K562 (cell line): ENCODE results near the gene SOAT2. TPM values are rescaled to one million over a fixed set of nuclear protein-coding genes. Genes with fewer than 3 reads are reported as not detected.

Experiments
- ARID1B ChIP-seq: fragments of 450-650 bp; IDR thresholded peaks from 2 replicates; pipeline ENCODE4 v1.6.1; 2016; ENCODE audit warnings: antibody characterized with exemption, mild to moderate bottlenecking, inconsistent platforms
- ARID2 ChIP-seq: fragments of 450-650 bp; IDR thresholded peaks from 2 replicates; pipeline ENCODE4 v1.6.1; 2017; ENCODE audit warnings: antibody characterized with exemption, mild to moderate bottlenecking
- CEBPG ChIP-seq, 3 experiments: fragments of 200-800 bp in 1 of 3; sonication (Bioruptor generic) in 1 of 3; sonication (generic) in 1 of 3; formaldehyde crosslinking in 1 of 3; IDR thresholded peaks in 2 of 3; conservative IDR thresholded peaks in 1 of 3; 2 replicates each; pipeline versions ENCODE4 v1.6.1 to v1.8.0; 2016 to 2022; ENCODE audit warnings: missing compliant biosample characterization in 2 of 3, missing genetic modification characterization in 2 of 3, mild to moderate bottlenecking in 1 of 3, missing genetic modification reagents in 1 of 3
- DDX20 ChIP-seq: fragments of 450-650 bp; IDR thresholded peaks from 2 replicates; pipeline ENCODE4 v1.6.1; 2016; ENCODE audit warnings: missing genetic modification characterization, low read depth, mild to moderate bottlenecking, missing compliant biosample characterization, moderate library complexity
- NFYB ChIP-seq: IDR thresholded peaks from 2 replicates; pipeline ENCODE4 v1.6.1; 2011; ENCODE audit warnings: mild to moderate bottlenecking, moderate library complexity; ENCODE audit not compliant: insufficient read length; ENCODE audit errors: extremely low read depth
- NR1H2 ChIP-seq: sonication (generic); formaldehyde crosslinking; IDR thresholded peaks from 2 replicates; pipeline ENCODE4 v1.4.0; 2020; ENCODE audit warnings: mild to moderate bottlenecking, missing genetic modification reagents
- PHF8 ChIP-seq: fragments of 200-600 bp; sonication (generic); IDR thresholded peaks from 2 replicates; pipeline ENCODE4 v1.6.1; 2012; ENCODE audit warnings: mixed run types, mild to moderate bottlenecking, inconsistent platforms, low read length, moderate library complexity, borderline replicate concordance
- SAFB2 ChIP-seq: fragments of 200-400 bp; formaldehyde crosslinking; IDR thresholded peaks from 2 replicates; pipeline ENCODE4 v1.6.1; 2018; ENCODE audit warnings: borderline replicate concordance, low read length, low read depth, moderate library complexity; ENCODE audit not compliant: severe bottlenecking
- SNIP1 ChIP-seq: fragments of 450-650 bp; IDR thresholded peaks from 2 replicates; pipeline ENCODE4 v1.7.1; 2017; ENCODE audit warnings: low read depth, mild to moderate bottlenecking
- ZNF431 ChIP-seq: sonication (generic); formaldehyde crosslinking; IDR thresholded peaks from 2 replicates; pipeline ENCODE4 v1.8.0; 2022; ENCODE audit warnings: mild to moderate bottlenecking, missing genetic modification reagents
- polyA plus RNA-seq, 8 experiments: library from polyadenylated mRNA; depleted of rRNA in 4 of 8; stranded (reverse) in 5 of 8; unstranded in 3 of 8; fragments of >200 nt; fragmentation: Nextera tagmentation in 2 of 8; fragmentation: Illumina TruSeq in 1 of 8; extraction: Ambion mirVana in 2 of 8; extraction: Trizol in 1 of 8; gene quantifications; 2 replicates each; pipeline versions ENCODE4 v1.2.1 to v1.2.3, GENCODE V29; 2011 to 2014; ENCODE audit warnings: inconsistent platforms in 1 of 8, missing spikeins in 1 of 8
- total RNA-seq, 7 experiments: library from RNA; depleted of rRNA in 6 of 7; stranded (reverse); fragments of >200 nt in 6 of 7; fragmentation: Illumina TruSeq in 2 of 7; extraction: Trizol in 2 of 7; gene quantifications; 2 replicates each; pipeline versions ENCODE4 v1.2.1 to v1.2.3, GENCODE V29; 2011 to 2021; ENCODE audit warnings: low replicate concordance in 1 of 7
- TF ChIP-seq, protein P1 (sequence below), 2 experiments: fragments of 450-650 bp; conservative IDR thresholded peaks; 2 replicates each; pipeline ENCODE4 v1.6.1; 2017; ENCODE audit warnings: mild to moderate bottlenecking in 2 of 2, moderate library complexity in 2 of 2
- TF ChIP-seq, protein P2 (sequence below): fragments of 150-350 bp; IDR thresholded peaks from 2 replicates; pipeline ENCODE4 v1.6.1; 2014; ENCODE audit warnings: low read depth, mild to moderate bottlenecking, low read length, borderline replicate concordance
- TF ChIP-seq, protein P3 (sequence below), 2 experiments: IDR thresholded peaks; 2 replicates each; pipeline ENCODE4 v1.6.1; 2011; ENCODE audit warnings: borderline replicate concordance in 1 of 2, control low read depth in 1 of 2, low read depth in 1 of 2, low read length in 1 of 2, mild to moderate bottlenecking in 1 of 2, mixed read lengths in 1 of 2, moderate library complexity in 1 of 2; ENCODE audit not compliant: insufficient read depth in 1 of 2, insufficient read length in 1 of 2, poor library complexity in 1 of 2, severe bottlenecking in 1 of 2; ENCODE audit errors: extremely low read depth in 1 of 2
- TF ChIP-seq, protein P4 (sequence below): fragments of 250-450 bp; sonication (Bioruptor Pico); IDR thresholded peaks from 2 replicates; pipeline ENCODE4 v1.8.0; 2021; ENCODE audit warnings: moderate library complexity, mild to moderate bottlenecking, inconsistent platforms
- TF ChIP-seq, protein P5 (sequence below), 3 experiments: fragments of 200-800 bp in 1 of 3; sonication (Bioruptor generic) in 1 of 3; sonication (generic) in 1 of 3; formaldehyde crosslinking in 1 of 3; IDR thresholded peaks; 2 replicates each; pipeline versions ENCODE4 v1.6.1 to v1.8.0; 2016 to 2022; ENCODE audit warnings: mild to moderate bottlenecking in 2 of 3, missing compliant biosample characterization in 2 of 3, missing genetic modification characterization in 2 of 3, missing genetic modification reagents in 1 of 3

SOAT2 gene
- total and polyA plus RNA-seq, 9 of the 15 experiments (the other 6 are each of a cell fraction or from before 2014, with no cell fraction given): 0.04 TPM; not detected in 8

DNA sequence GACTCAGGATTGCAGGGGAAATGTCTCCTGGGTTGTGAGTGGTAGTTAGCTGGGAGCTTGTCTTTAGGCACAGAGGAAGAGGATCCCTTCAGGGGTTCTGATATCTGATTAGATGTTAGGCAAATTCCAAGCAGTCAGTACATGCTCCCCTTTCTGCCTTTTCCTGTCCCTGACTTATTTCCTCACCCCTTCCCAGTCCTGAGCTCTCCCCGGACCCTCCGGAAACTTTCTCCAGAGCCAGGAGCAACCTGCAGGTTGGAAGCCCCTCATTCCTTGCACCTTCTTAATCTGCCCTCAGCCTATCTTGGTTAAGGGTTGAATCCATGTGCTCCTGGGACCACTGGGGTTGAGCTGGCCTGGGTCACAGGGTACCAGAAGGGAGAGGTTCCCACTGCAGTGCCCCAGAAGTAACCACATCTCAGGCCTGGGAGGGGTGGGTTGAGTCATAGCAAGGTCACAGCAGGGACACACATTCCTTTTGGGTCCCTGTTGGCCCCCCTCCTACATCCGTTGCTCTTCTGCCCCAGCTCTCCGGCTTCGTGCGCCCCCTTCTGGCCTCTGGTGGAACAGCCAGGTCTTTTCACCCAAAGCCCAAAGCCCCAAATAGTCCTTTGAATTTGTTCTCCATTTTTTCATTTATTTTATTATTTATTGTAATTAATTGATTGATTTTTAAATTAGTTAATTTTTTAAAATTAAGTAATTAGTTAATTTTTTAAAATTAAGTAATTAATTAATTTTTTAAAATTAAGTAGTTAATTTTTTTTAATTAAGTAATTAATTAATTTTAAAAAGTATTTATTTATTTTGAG, 4.0 kb upstream of the SOAT2 start (continued):
- TF ChIP-seq, protein P1, sequence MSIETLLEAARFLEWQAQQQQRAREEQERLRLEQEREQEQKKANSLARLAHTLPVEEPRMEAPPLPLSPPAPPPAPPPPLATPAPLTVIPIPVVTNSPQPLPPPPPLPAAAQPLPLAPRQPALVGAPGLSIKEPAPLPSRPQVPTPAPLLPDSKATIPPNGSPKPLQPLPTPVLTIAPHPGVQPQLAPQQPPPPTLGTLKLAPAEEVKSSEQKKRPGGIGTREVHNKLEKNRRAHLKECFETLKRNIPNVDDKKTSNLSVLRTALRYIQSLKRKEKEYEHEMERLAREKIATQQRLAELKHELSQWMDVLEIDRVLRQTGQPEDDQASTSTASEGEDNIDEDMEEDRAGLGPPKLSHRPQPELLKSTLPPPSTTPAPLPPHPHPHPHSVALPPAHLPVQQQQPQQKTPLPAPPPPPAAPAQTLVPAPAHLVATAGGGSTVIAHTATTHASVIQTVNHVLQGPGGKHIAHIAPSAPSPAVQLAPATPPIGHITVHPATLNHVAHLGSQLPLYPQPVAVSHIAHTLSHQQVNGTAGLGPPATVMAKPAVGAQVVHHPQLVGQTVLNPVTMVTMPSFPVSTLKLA (conservative IDR thresholded peaks at IDR 0.05): 0 out of 4 replicates have a peak, but pooled peaks of 1 of the 2 experiments have one; percentile 41
- TF ChIP-seq, protein P2, sequence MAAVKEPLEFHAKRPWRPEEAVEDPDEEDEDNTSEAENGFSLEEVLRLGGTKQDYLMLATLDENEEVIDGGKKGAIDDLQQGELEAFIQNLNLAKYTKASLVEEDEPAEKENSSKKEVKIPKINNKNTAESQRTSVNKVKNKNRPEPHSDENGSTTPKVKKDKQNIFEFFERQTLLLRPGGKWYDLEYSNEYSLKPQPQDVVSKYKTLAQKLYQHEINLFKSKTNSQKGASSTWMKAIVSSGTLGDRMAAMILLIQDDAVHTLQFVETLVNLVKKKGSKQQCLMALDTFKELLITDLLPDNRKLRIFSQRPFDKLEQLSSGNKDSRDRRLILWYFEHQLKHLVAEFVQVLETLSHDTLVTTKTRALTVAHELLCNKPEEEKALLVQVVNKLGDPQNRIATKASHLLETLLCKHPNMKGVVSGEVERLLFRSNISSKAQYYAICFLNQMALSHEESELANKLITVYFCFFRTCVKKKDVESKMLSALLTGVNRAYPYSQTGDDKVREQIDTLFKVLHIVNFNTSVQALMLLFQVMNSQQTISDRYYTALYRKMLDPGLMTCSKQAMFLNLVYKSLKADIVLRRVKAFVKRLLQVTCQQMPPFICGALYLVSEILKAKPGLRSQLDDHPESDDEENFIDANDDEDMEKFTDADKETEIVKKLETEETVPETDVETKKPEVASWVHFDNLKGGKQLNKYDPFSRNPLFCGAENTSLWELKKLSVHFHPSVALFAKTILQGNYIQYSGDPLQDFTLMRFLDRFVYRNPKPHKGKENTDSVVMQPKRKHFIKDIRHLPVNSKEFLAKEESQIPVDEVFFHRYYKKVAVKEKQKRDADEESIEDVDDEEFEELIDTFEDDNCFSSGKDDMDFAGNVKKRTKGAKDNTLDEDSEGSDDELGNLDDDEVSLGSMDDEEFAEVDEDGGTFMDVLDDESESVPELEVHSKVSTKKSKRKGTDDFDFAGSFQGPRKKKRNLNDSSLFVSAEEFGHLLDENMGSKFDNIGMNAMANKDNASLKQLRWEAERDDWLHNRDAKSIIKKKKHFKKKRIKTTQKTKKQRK: no peak
- TF ChIP-seq DDX20 (tag) (no peak), ARID2 (peak; percentile 79; the same call in 1 of the 2 replicates), NFYB (no peak), ZNF431 (CRISPR knock-in tag) (no peak), SNIP1 (no peak), ARID1B (peak; percentile 69), CEBPG (CRISPR knock-in tag; IDR thresholded peaks at IDR 0.05) (no peak), CEBPG (tag; conservative IDR thresholded peaks at IDR 0.05 in 1 of 2, IDR thresholded peaks at IDR 0.05 in 1 of 2) (no peak), NR1H2 (CRISPR knock-in tag) (no peak), SAFB2 (no peak), PHF8 (no peak)
- TF ChIP-seq, protein P3, sequence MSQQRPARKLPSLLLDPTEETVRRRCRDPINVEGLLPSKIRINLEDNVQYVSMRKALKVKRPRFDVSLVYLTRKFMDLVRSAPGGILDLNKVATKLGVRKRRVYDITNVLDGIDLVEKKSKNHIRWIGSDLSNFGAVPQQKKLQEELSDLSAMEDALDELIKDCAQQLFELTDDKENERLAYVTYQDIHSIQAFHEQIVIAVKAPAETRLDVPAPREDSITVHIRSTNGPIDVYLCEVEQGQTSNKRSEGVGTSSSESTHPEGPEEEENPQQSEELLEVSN (IDR thresholded peaks at IDR 0.05; ENCODE audit: borderline replicate concordance in 1 of 2, extremely low read depth in 1 of 2, insufficient read depth in 1 of 2, insufficient read length in 1 of 2, low read depth in 1 of 2, low read length in 1 of 2, poor library complexity in 1 of 2, severe bottlenecking in 1 of 2): no peak
- TF ChIP-seq, protein P4, sequence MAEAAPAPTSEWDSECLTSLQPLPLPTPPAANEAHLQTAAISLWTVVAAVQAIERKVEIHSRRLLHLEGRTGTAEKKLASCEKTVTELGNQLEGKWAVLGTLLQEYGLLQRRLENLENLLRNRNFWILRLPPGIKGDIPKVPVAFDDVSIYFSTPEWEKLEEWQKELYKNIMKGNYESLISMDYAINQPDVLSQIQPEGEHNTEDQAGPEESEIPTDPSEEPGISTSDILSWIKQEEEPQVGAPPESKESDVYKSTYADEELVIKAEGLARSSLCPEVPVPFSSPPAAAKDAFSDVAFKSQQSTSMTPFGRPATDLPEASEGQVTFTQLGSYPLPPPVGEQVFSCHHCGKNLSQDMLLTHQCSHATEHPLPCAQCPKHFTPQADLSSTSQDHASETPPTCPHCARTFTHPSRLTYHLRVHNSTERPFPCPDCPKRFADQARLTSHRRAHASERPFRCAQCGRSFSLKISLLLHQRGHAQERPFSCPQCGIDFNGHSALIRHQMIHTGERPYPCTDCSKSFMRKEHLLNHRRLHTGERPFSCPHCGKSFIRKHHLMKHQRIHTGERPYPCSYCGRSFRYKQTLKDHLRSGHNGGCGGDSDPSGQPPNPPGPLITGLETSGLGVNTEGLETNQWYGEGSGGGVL (CRISPR knock-in tag): no peak
- TF ChIP-seq, protein P5, sequence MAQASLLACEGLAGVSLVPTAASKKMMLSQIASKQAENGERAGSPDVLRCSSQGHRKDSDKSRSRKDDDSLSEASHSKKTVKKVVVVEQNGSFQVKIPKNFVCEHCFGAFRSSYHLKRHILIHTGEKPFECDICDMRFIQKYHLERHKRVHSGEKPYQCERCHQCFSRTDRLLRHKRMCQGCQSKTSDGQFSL (CRISPR knock-in tag; IDR thresholded peaks at IDR 0.05): no peak
- TF ChIP-seq, protein P5 (tag; IDR thresholded peaks at IDR 0.05): no peak
